AG08396 (cell line): Measurements from ENCODE around the gene DNASE2B.

ENCODE experiments used
- DNase-seq: peaks from one replicate; pipeline ENCODE4 v3.0.0; 2012; ENCODE audit warnings: low spot score, mixed read lengths

DNASE2B gene

GRCh38 chr1:84374991-84375696 is 23.1 kb upstream of the DNASE2B start:
- DNase-seq: no peak

GRCh38 chr1:84376000-84376910 is 22.0 kb upstream of the DNASE2B start:
- DNase-seq: no peak

- peak; percentile 37 for DNase-seq
Measured at GRCh38 chr1:84377480-84378095, 20.7 kb upstream of the DNASE2B start.

- no peak for DNase-seq
Measured at GRCh38 chr1:84379138-84379916, 19.0 kb upstream of the DNASE2B start.

- DNase-seq: no peak
Measured at GRCh38 chr1:84379917-84380180, 18.4 kb upstream of the DNASE2B start.

- no peak for DNase-seq
Measured at GRCh38 chr1:84382127-84382526, 16.2 kb upstream of the DNASE2B start.

- no peak for DNase-seq
Measured at GRCh38 chr1:84385347-84385746, 12.9 kb upstream of the DNASE2B start.

GRCh38 chr1:84386716-84387479 is 11.4 kb upstream of the DNASE2B start:
- no peak for DNase-seq

GRCh38 chr1:84387480-84388163 is 10.7 kb upstream of the DNASE2B start:
- DNase-seq: no peak

- no peak for DNase-seq
Measured at GRCh38 chr1:84390226-84390625, 8.1 kb upstream of the DNASE2B start.

GRCh38 chr1:84401156-84401555 is 2.9 kb downstream of the DNASE2B start:
- no peak for DNase-seq

- DNase-seq: peak; percentile 16
Measured at GRCh38 chr1:84402060-84402459, 3.8 kb downstream of the DNASE2B start.

- DNase-seq: no peak
Measured at GRCh38 chr1:84402501-84402900, 4.2 kb downstream of the DNASE2B start.

GRCh38 chr1:84403347-84403746 is 5.1 kb downstream of the DNASE2B start:
- no peak for DNase-seq

- DNase-seq: peak; percentile 10
Measured at GRCh38 chr1:84406346-84406861, 8.1 kb downstream of the DNASE2B start.

- no peak for DNase-seq
Measured at GRCh38 chr1:84407524-84407923, 9.2 kb downstream of the DNASE2B start.

- DNase-seq: no peak
Measured at GRCh38 chr1:84407958-84408422, 9.7 kb downstream of the DNASE2B start.

- no peak for DNase-seq
Measured at GRCh38 chr1:84409888-84410287, 11.6 kb downstream of the DNASE2B start.

- no peak for DNase-seq
Measured at GRCh38 chr1:84410328-84411095, 12.2 kb downstream of the DNASE2B start.
